HEK293 (cell line): Measurements from ENCODE around the gene RASD1.

Experiments
- CTCF ChIA-PET: fragments of 350-600 bp; formaldehyde crosslinking; extraction: SDS; loops from one replicate; lab custom pipeline; 2021; ENCODE audit warnings: antibody characterized with exemption; lab: Yijun Ruan, JAX
- POLR2A ChIA-PET: fragments of 300-600 bp; formaldehyde crosslinking; extraction: SDS; loops from one replicate; lab custom pipeline; 2020; ENCODE audit warnings: antibody characterized with exemption, inconsistent platforms; lab: Yijun Ruan, JAX
- H3K27ac ChIP-seq: fragments of 200-500 bp; sonication (Bioruptor generic); 2 replicates; pipeline ENCODE4 v1.5.1; 2014; ENCODE audit warnings: low read depth, low read length, control low read depth, inconsistent platforms; ENCODE audit errors: extremely low read depth
- H3K36me3 ChIP-seq, 2 experiments: fragments of 200-500 bp in 1 of 2; sonication (Bioruptor generic) in 1 of 2; 1 replicate in 1 of 2; 2 replicates in 1 of 2; pipeline ENCODE4 v1.5.1; 2014 to 2017; ENCODE audit warnings: inconsistent platforms in 2 of 2, low read length in 2 of 2; ENCODE audit not compliant: control insufficient read depth in 2 of 2, insufficient read depth in 1 of 2
- H3K4me1 ChIP-seq: fragments of 200-500 bp; sonication (Bioruptor generic); 2 replicates; pipeline ENCODE4 v1.5.1; 2014; ENCODE audit warnings: mild to moderate bottlenecking, low read length, inconsistent platforms; ENCODE audit not compliant: control insufficient read depth, insufficient read depth
- H3K4me3 ChIP-seq: 2 replicates; pipeline ENCODE4 v1.5.1; 2011; ENCODE audit warnings: low read depth, mild to moderate bottlenecking, control low read depth, low read length, moderate library complexity
- H3K9me3 ChIP-seq: fragments of 200-500 bp; sonication (Bioruptor generic); 2 replicates; pipeline ENCODE4 v1.5.1; 2014; ENCODE audit warnings: low read depth, low read length, inconsistent platforms; ENCODE audit not compliant: control insufficient read depth, insufficient read depth
- BCL11B ChIP-seq: fragments of 450-650 bp; formaldehyde crosslinking; IDR thresholded peaks from 2 replicates; pipeline ENCODE4 v1.5.1; 2016; ENCODE audit warnings: low read depth, missing biosample characterization, missing genetic modification characterization
- GLIS1 ChIP-seq: fragments of 450-650 bp; formaldehyde crosslinking; IDR thresholded peaks from 2 replicates; pipeline ENCODE4 v1.5.1; 2016; ENCODE audit warnings: missing biosample characterization, missing genetic modification characterization
- KLF1 ChIP-seq: fragments of 450-650 bp; formaldehyde crosslinking; IDR thresholded peaks from 2 replicates; pipeline ENCODE4 v1.5.1; 2016; ENCODE audit warnings: missing biosample characterization, missing genetic modification characterization
- MEIS1 ChIP-seq: sonication (generic); formaldehyde crosslinking; IDR thresholded peaks from 2 replicates; pipeline ENCODE4 v1.8.1; 2022; ENCODE audit warnings: missing genetic modification reagents, mild to moderate bottlenecking, borderline replicate concordance
- MZF1 ChIP-seq: fragments of 450-650 bp; formaldehyde crosslinking; IDR thresholded peaks from 2 replicates; pipeline ENCODE4 v1.5.1; 2017; ENCODE audit warnings: missing biosample characterization, missing genetic modification characterization, borderline replicate concordance
- OSR2 ChIP-seq: fragments of 450-650 bp; formaldehyde crosslinking; IDR thresholded peaks from 2 replicates; pipeline ENCODE4 v1.5.1; 2016; ENCODE audit warnings: missing biosample characterization, missing genetic modification characterization
- REPIN1 ChIP-seq: fragments of 450-650 bp; formaldehyde crosslinking; IDR thresholded peaks from 2 replicates; pipeline ENCODE4 v1.5.1; 2017; ENCODE audit warnings: missing biosample characterization, missing genetic modification characterization, low read depth
- ZBTB17 ChIP-seq: fragments of 450-650 bp; formaldehyde crosslinking; IDR thresholded peaks from 2 replicates; pipeline ENCODE4 v1.5.1; 2016; ENCODE audit warnings: missing biosample characterization, missing genetic modification characterization
- ZBTB21 ChIP-seq: fragments of 450-650 bp; formaldehyde crosslinking; IDR thresholded peaks from 2 replicates; pipeline ENCODE4 v1.5.1; 2017; ENCODE audit warnings: missing biosample characterization, missing genetic modification characterization
- ZNF239 ChIP-seq: fragments of 450-650 bp; formaldehyde crosslinking; IDR thresholded peaks from 2 replicates; pipeline ENCODE4 v1.5.1; 2016; ENCODE audit warnings: missing biosample characterization, missing genetic modification characterization
- ZNF302 ChIP-seq: fragments of 450-650 bp; formaldehyde crosslinking; IDR thresholded peaks from 2 replicates; pipeline ENCODE4 v1.5.1; 2016; ENCODE audit warnings: missing biosample characterization, missing genetic modification characterization, low read depth
- ZNF311 ChIP-seq: fragments of 450-650 bp; formaldehyde crosslinking; IDR thresholded peaks from 2 replicates; pipeline ENCODE4 v1.5.1; 2017; ENCODE audit warnings: missing biosample characterization, missing genetic modification characterization, borderline replicate concordance
- ZNF394 ChIP-seq: fragments of 450-650 bp; formaldehyde crosslinking; IDR thresholded peaks from 2 replicates; pipeline ENCODE4 v1.5.1; 2016; ENCODE audit warnings: missing biosample characterization, missing genetic modification characterization, mild to moderate bottlenecking, moderate library complexity, borderline replicate concordance
- ZNF596 ChIP-seq: fragments of 450-650 bp; IDR thresholded peaks from 2 replicates; pipeline ENCODE4 v1.5.0; 2018; ENCODE audit warnings: missing biosample characterization, mild to moderate bottlenecking, missing genetic modification characterization, moderate library complexity
- ZNF600 ChIP-seq: fragments of 450-650 bp; formaldehyde crosslinking; IDR thresholded peaks from 2 replicates; pipeline ENCODE4 v1.5.1; 2016; ENCODE audit warnings: missing biosample characterization, missing genetic modification characterization
- ZNF624 ChIP-seq: fragments of 450-650 bp; formaldehyde crosslinking; IDR thresholded peaks from 2 replicates; pipeline ENCODE4 v1.5.1; 2017; ENCODE audit warnings: missing biosample characterization, missing genetic modification characterization
- ZNF707 ChIP-seq: fragments of 450-650 bp; formaldehyde crosslinking; IDR thresholded peaks from 2 replicates; pipeline ENCODE4 v1.5.1; 2016; ENCODE audit warnings: missing biosample characterization, missing genetic modification characterization
- ZNF830 ChIP-seq: fragments of 450-650 bp; IDR thresholded peaks from 2 replicates; pipeline ENCODE4 v1.5.0; 2018; ENCODE audit warnings: missing biosample characterization, missing genetic modification characterization, low read depth, mild to moderate bottlenecking, moderate library complexity
- ZNF837 ChIP-seq: fragments of 450-650 bp; formaldehyde crosslinking; IDR thresholded peaks from 2 replicates; pipeline ENCODE4 v1.5.1; 2016; ENCODE audit warnings: missing biosample characterization, missing genetic modification characterization
- ZSCAN23 ChIP-seq: fragments of 450-650 bp; formaldehyde crosslinking; IDR thresholded peaks from 2 replicates; pipeline ENCODE4 v1.5.1; 2016; ENCODE audit warnings: missing biosample characterization, missing genetic modification characterization
- TF ChIP-seq, protein P1 (sequence below): fragments of 450-650 bp; formaldehyde crosslinking; IDR thresholded peaks from 2 replicates; pipeline ENCODE4 v1.5.1; 2016; ENCODE audit warnings: missing biosample characterization, missing genetic modification characterization
- TF ChIP-seq, protein P2 (sequence below): fragments of 450-650 bp; formaldehyde crosslinking; IDR thresholded peaks from 2 replicates; pipeline ENCODE4 v1.5.1; 2016; ENCODE audit warnings: missing biosample characterization, missing genetic modification characterization
- TF ChIP-seq, protein P3 (sequence below): fragments of 450-650 bp; formaldehyde crosslinking; IDR thresholded peaks from 2 replicates; pipeline ENCODE4 v1.5.1; 2016; ENCODE audit warnings: missing biosample characterization, missing genetic modification characterization

Gene RASD1

GRCh38 chr17:17469358-17469757, 26.8 kb downstream of the RASD1 start (continued):
- TF ChIP-seq, protein P1, sequence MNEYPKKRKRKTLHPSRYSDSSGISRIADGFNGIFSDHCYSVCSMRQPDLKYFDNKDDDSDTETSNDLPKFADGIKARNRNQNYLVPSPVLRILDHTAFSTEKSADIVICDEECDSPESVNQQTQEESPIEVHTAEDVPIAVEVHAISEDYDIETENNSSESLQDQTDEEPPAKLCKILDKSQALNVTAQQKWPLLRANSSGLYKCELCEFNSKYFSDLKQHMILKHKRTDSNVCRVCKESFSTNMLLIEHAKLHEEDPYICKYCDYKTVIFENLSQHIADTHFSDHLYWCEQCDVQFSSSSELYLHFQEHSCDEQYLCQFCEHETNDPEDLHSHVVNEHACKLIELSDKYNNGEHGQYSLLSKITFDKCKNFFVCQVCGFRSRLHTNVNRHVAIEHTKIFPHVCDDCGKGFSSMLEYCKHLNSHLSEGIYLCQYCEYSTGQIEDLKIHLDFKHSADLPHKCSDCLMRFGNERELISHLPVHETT (tag by site-specific recombination), result no peak

GRCh38 chr17:17468217-17469010, 27.8 kb downstream of the RASD1 start:
- CTCF ChIA-PET, result interaction anchor here (0.5 to 2.2 kb wide), 4 partner anchors 28 to 484 kb away, joined by 3 to 13 read pairs (median 6); partner anchors contain the start of gene RASD1
- Histone ChIP-seq H3K4me3 (no peak overlapping the region), H3K4me1 (0 out of 2 replicates have a peak, but pooled peaks cover 2% of the 10 kb centered on the region), H3K36me3 (no peaks in the 10 kb centered on the region), H3K27ac (no peak overlapping the region), H3K9me3 (no peaks in the 10 kb centered on the region)
- TF ChIP-seq REPIN1 (tag by site-specific recombination), result no peak
- no peak for TF ChIP-seq ZNF302
- no peak for TF ChIP-seq OSR2 (tag by site-specific recombination)
- no peak for TF ChIP-seq ZNF624 (tag by site-specific recombination)
- TF ChIP-seq BCL11B (tag by site-specific recombination), result no peak
- no peak for TF ChIP-seq MZF1 (tag by site-specific recombination)
- no peak for TF ChIP-seq ZNF394
- no peak for TF ChIP-seq ZNF596 (tag by site-specific recombination)
- no peak for TF ChIP-seq KLF1 (tag by site-specific recombination)
- no peak for TF ChIP-seq ZSCAN23 (tag by site-specific recombination)
- TF ChIP-seq, protein P2, sequence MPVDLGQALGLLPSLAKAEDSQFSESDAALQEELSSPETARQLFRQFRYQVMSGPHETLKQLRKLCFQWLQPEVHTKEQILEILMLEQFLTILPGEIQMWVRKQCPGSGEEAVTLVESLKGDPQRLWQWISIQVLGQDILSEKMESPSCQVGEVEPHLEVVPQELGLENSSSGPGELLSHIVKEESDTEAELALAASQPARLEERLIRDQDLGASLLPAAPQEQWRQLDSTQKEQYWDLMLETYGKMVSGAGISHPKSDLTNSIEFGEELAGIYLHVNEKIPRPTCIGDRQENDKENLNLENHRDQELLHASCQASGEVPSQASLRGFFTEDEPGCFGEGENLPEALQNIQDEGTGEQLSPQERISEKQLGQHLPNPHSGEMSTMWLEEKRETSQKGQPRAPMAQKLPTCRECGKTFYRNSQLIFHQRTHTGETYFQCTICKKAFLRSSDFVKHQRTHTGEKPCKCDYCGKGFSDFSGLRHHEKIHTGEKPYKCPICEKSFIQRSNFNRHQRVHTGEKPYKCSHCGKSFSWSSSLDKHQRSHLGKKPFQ (tag by site-specific recombination), result no peak
- TF ChIP-seq ZNF707 (tag by site-specific recombination), result no peak
- TF ChIP-seq ZNF830 (tag by site-specific recombination), result no peak
- no peak for TF ChIP-seq MEIS1 (CRISPR knock-in tag)
- TF ChIP-seq ZNF600 (tag by site-specific recombination), result no peak
- TF ChIP-seq ZNF837 (tag by site-specific recombination), result no peak
- no peak for TF ChIP-seq ZNF239 (tag by site-specific recombination)
- TF ChIP-seq GLIS1 (tag by site-specific recombination), result no peak
- POLR2A ChIA-PET, result interaction anchor here (2.0 kb wide), 1 partner anchor 28 kb away, joined by 6 read pairs; the partner anchor contains the start of gene RASD1

DNA sequence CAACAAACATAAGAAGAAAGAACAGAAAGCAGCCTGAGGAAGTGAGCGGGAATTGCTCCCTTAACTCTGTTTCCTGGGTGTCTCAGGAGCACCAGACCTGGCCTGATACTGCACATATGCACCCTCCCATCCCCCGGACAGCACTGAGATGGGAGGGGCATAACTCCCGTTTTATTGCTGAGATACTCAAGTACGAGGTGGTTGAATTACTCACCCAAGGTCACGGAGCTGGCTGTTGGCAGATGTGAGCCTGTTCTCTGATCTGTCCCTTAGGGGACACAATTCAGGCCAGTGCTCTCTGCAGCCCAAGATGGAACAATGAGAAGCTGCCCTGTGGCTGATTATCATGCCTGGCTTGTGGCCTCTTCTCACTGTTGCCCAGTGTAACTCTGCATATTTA, 28.5 kb downstream of the RASD1 start:
- Histone ChIP-seq H3K4me1 (0 out of 2 replicates have a peak, but pooled peaks cover 2% of the 10 kb centered on the region), H3K27ac (0 out of 2 replicates have a peak overlapping the region, but pooled peaks have one; percentile 2), H3K4me3 (no peak overlapping the region), H3K36me3 (no peaks in the 10 kb centered on the region), H3K9me3 (no peaks in the 10 kb centered on the region)
- POLR2A ChIA-PET, result interaction anchor here (2.0 kb wide), 1 partner anchor 29 kb away, joined by 6 read pairs; the partner anchor contains the start of gene RASD1
- CTCF ChIA-PET, result interaction anchor here (0.6 to 2.2 kb wide), 4 partner anchors 29 to 485 kb away, joined by 3 to 13 read pairs (median 7); partner anchors contain the start of gene RASD1
- no peak for TF ChIP-seq ZNF311
- TF ChIP-seq, protein P3, sequence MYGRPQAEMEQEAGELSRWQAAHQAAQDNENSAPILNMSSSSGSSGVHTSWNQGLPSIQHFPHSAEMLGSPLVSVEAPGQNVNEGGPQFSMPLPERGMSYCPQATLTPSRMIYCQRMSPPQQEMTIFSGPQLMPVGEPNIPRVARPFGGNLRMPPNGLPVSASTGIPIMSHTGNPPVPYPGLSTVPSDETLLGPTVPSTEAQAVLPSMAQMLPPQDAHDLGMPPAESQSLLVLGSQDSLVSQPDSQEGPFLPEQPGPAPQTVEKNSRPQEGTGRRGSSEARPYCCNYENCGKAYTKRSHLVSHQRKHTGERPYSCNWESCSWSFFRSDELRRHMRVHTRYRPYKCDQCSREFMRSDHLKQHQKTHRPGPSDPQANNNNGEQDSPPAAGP (tag by site-specific recombination), result 0 out of 2 replicates have a peak, but pooled peaks have one; percentile 20
- peak; percentile 52; the same call in 1 of the 2 replicates for TF ChIP-seq ZBTB17 (tag by site-specific recombination)
- TF ChIP-seq ZBTB21 (tag by site-specific recombination), result no peak
